GM12875 (cell line): ENCODE results near the gene CACNA2D1.

Source experiments
- H3K4me3 ChIP-seq: one replicate; pipeline ENCODE4 v1.5.1; 2011; ENCODE audit warnings: low read depth, low read length, control low read depth
- TF ChIP-seq, protein P1 (sequence below): IDR thresholded peaks from 2 replicates; pipeline ENCODE4 v1.5.1; 2011; ENCODE audit warnings: low read depth, mild to moderate bottlenecking, control low read depth, inconsistent platforms, low read length, moderate library complexity, borderline replicate concordance; ENCODE audit not compliant: insufficient read depth

Gene CACNA2D1

DNA sequence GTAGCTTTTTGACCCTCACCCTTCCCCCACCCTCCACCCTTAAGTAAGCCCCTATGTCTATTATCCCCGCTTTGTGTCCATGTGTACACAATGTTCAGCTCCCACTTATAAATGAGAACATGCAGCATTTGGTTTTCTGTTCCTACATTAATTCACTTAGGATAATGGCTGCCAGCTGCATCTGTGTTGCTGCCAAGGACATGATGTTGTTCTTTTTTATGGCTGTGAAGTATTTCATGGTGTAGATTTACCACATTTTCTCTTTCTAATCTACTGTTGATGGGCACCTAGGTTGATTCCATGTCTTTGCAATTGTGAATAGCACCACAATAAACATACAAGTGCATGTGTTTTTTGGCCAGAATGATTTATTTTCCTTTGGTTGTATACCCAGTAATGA is 232.2 kb downstream of the CACNA2D1 start:
- TF ChIP-seq, protein P1, sequence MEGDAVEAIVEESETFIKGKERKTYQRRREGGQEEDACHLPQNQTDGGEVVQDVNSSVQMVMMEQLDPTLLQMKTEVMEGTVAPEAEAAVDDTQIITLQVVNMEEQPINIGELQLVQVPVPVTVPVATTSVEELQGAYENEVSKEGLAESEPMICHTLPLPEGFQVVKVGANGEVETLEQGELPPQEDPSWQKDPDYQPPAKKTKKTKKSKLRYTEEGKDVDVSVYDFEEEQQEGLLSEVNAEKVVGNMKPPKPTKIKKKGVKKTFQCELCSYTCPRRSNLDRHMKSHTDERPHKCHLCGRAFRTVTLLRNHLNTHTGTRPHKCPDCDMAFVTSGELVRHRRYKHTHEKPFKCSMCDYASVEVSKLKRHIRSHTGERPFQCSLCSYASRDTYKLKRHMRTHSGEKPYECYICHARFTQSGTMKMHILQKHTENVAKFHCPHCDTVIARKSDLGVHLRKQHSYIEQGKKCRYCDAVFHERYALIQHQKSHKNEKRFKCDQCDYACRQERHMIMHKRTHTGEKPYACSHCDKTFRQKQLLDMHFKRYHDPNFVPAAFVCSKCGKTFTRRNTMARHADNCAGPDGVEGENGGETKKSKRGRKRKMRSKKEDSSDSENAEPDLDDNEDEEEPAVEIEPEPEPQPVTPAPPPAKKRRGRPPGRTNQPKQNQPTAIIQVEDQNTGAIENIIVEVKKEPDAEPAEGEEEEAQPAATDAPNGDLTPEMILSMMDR: no peak
- H3K4me3 ChIP-seq: no peak overlapping the region

DNA sequence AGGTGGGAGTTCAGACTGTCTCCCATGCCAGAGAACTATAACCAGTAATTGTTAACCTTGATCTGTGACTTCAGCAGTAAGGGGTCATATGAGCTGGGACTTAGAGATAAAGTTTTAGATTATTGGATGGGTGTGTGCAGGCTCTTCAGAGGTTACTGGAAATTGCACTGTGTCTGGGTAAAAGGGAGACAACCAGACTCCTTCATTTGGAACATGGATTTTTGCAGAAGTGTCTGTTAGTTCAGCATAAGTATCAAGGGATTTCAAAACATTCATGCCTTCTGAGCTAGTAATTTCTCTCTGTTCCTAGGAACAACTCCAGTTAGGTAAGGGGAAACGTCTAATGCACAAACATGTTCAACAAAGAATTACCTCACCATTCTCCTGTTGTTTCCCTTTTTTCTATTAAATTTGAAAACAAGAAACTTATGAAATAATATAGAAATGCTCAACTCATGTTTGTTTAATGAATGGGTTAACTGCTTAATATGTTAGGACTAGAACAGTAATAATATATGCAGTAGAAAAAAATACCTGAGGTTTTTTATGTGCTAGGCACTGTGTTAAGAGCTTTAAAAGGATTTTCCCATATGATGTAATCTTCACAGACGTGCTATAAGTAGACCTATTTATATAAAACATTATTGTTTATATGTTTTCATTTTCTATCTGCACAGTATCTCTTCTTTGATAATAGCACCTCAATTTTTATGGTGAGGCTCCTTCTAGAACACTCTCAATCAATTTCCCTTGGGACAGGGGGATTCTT is 233.0 kb downstream of the CACNA2D1 start:
- H3K4me3 ChIP-seq: no peak overlapping the region
- TF ChIP-seq, protein P1: no peak

DNA sequence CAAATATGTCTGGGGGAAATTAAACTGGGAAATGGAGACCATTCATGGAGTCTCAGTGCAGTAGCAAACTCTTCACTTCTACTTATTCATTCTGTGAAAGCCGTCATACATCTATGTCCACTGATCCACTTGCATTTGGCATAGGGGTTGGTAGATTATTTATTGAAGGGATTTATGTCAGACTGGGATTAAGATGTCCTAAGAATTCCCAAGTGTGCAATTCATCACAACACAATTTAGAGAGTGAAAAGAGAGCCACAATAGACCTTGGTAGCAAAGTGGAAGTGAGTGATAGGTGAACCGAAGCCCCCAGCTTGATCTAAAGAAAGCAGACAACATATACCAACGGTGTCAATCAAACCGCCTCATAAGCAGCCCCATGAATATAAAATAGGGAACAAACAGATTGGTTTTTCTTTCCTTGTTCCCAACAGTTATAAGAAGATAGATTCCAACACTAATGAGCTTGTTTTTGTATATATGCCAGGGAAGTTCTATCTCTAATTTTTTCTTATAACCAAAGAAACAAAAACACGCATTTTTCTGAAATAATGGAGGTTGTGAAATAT is 234.3 kb downstream of the CACNA2D1 start:
- H3K4me3 ChIP-seq: no peak overlapping the region
- TF ChIP-seq, protein P1: no peak

DNA sequence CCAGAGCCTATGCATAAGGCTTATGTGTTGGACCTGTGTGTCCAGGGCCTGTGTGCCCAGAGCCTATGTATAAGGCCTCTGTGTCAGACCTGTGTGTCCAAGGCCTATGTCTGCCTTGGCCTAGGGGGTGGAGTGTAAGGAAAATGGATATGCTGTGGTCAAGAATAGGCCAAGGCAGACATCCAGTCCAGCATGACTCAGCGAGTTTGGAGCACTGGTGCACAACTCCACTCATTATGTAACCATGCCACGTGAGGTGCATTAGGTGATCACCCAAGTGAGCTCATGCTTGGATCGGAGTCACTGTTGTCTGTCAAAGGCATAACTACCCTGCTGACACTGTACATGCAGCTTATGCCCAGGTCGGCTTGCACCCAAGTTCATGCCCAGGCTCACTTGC is 238.9 kb downstream of the CACNA2D1 start:
- TF ChIP-seq, protein P1: no peak
- no peak overlapping the region for H3K4me3 ChIP-seq

DNA sequence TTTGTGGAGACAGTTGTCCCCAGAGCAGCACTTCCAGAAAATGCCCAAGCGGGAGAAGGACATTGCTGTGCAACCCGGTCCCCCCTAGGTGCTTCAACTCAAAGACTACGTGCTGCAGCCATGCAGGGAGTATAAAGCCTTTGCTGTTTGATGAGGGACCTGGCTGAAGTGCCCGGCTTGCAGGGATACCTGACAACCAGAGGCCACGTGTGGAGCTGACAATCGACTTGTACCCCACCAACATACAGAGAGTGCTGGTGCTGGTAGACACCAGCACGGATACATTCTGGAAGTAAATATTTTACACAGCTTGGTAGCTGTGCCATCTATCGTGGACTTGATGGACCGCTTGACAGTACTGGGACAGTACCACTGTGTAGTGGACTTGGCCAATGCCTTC is 240.6 kb downstream of the CACNA2D1 start:
- TF ChIP-seq, protein P1: no peak

DNA sequence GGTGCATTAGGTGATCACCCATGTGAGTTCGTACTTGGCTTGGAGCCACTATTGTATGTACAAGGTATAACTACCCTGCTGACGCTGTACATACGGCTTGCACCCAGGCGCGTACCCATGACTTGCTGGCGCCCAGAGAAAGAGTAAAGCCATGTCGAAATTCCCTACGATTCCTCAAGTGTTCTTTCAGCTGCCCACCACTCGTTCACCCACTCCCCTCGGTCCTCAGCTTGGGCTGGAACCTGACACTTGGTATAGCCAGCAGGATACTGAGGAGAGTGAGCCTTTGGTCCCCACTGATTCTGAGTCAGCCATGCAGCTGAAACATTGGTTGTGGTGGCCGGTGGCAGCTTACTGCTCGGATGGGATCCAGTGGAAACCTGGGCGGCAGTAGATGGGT is 241.5 kb downstream of the CACNA2D1 start:
- no peak overlapping the region for H3K4me3 ChIP-seq
- TF ChIP-seq, protein P1: no peak

More for the DNA sequence above, 240.6 kb downstream of the CACNA2D1 start:
- H3K4me3 ChIP-seq: no peak overlapping the region

DNA sequence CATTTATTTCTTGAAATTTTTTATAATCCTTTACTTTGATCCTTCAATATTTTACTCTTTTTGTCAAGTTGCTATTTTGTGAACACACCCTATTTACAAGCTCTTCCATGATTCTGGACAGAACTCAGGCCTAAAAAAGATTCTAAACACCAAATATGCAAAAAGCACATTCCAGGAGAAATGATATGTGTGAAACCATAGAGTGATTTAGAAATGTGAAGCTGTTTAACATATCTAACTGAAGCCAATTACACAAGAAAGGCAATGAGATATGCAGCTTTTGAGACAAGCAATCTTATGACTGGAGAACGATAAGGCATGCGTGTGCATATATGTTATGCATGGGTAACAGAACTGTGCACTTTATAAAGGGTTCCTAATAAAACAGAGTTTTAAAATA is 243.0 kb downstream of the CACNA2D1 start:
- H3K4me3 ChIP-seq: no peak overlapping the region

More for the DNA sequence above, 243.0 kb downstream of the CACNA2D1 start:
- TF ChIP-seq, protein P1: no peak
